ENCODE measurements around the gene ZNF778. TPM values are rescaled to one million over a fixed set of nuclear protein-coding genes. Genes with fewer than 3 reads are reported as not detected.

The ZNF778 gene
- total and polyA plus RNA-seq, 2 of the 8 experiments (the other 6 are each of a cell fraction or from before 2014, with no cell fraction given): 9.5 to 21.9 TPM

DNA sequence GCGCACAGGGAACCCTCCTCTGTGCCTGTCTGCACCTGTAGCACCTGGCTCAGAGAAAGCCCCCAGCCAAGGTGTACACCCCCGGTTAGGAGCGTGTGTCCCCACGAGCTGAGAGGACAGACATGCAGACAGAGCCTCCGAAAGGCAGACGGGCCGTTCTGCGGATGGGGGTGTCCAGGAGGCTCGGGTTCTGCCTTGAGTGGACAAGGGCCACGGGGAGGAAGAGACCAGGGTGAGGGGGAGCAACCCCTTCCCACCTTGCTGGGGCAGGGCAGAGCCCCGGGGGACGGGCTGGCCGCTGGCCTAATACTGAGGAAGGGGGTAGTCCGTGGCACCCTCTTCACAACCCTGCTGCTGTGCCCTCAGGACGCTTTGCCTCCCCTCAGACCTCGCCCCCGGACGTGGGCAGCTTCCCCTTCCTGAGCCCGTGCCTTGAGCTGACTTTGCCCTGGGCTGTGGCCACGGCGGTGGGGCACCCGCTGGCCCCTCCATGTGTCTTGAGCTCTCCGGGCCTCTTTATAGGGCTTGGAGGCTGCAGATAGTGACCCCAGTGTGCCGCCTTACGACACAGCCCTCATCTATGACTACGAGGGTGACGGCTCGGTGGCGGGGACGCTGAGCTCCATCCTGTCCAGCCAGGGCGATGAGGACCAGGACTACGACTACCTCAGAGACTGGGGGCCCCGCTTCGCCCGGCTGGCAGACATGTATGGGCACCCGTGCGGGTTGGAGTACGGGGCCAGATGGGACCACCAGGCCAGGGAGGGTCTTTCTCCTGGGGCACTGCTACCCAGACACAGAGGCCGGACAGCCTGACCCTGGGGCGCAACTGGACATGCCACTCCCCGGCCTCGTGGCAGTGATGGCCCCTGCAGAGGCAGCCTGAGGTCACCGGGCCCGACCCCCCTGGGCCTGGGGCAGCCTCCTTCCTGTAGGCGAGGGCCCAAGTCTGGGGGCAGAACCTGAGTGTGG is 22.9 kb upstream of the ZNF778 start:
- Histone ChIP-seq H2BK15ac (ENCODE audit: low read length) (no peak overlapping the region), H3K4me3 (ENCODE audit: extremely low read depth in 1 of 4, insufficient read depth in 2 of 4, low read depth in 3 of 4, low read length in 4 of 4) (no peak overlapping the region), H3K4me1 (replicated peaks in 1 of 4; ENCODE audit: control insufficient read depth in 3 of 4, insufficient read depth in 4 of 4, low read length in 3 of 4) (no peaks in the 10 kb centered on the region; a peak in 3 of 7 replicates), H2BK12ac (ENCODE audit: low read depth, low read length) (no peak overlapping the region), H2BK20ac (ENCODE audit: low read length) (no peak overlapping the region), H2BK5ac (ENCODE audit: low read depth, low read length) (no peak overlapping the region), H4K5ac (ENCODE audit: insufficient read length, low read depth, low read length) (no peak overlapping the region), H3K27ac (ENCODE audit: low read depth, low read length) (no peak overlapping the region), H2AK5ac (ENCODE audit: low read depth, low read length) (no peak overlapping the region), H2BK120ac (replicated peaks; ENCODE audit: low read depth, low read length) (no peak overlapping the region), H3K23ac (ENCODE audit: insufficient read length) (no peak overlapping the region), H3K23me2 (ENCODE audit: low read depth, low read length) (peaks cover 6% of the 10 kb centered on the region; the same call in 1 of the 2 replicates), H3K14ac (ENCODE audit: insufficient read length) (no peak overlapping the region), H3K79me1 (ENCODE audit: low read depth, low read length) (no peaks in the 10 kb centered on the region), H4K20me1 (replicated peaks in 1 of 2; ENCODE audit: control insufficient read depth in 1 of 2, insufficient read depth in 2 of 2, low read length in 2 of 2) (peaks cover 2 to 6% of the 10 kb centered on the region in 2 experiments), H3K4me2 (ENCODE audit: insufficient read depth in 1 of 2, low read depth in 2 of 2, low read length in 2 of 2) (no peak overlapping the region; a peak in 1 of 4 replicates), H3K36me3 (ENCODE audit: control insufficient read depth in 2 of 4, insufficient read depth in 4 of 4, low read length in 3 of 4) (no peaks in the 10 kb centered on the region), H3K9me3 (ENCODE audit: insufficient read depth in 2 of 2, low read depth in 1 of 2, low read length in 1 of 2) (no peaks in the 10 kb centered on the region; a peak in 1 of 4 replicates), H4K91ac (replicated peaks; ENCODE audit: insufficient read length, low read length) (no peak overlapping the region), H3K9ac (replicated peaks in 1 of 4; ENCODE audit: extremely low read depth in 1 of 4, low read depth in 3 of 4, low read length in 3 of 4) (no peak overlapping the region), H2AFZ (ENCODE audit: low read length) (no peak overlapping the region), H4K8ac (ENCODE audit: extremely low read depth, insufficient read depth, low read length) (no peak overlapping the region; the same call in 1 of the 2 replicates), H3K18ac (ENCODE audit: extremely low read depth, low read length) (no peak overlapping the region), H3K56ac (replicated peaks; ENCODE audit: insufficient read length, low read depth, low read length) (no peak overlapping the region), H3K4ac (replicated peaks; ENCODE audit: insufficient read length, low read depth, low read length) (peak overlapping the region; percentile 21), H3K27me3 (replicated peaks in 1 of 4; ENCODE audit: control insufficient read depth in 3 of 4, extremely low read depth in 1 of 4, insufficient read depth in 3 of 4, low read length in 3 of 4) (peaks cover 0 to 12% (median 8%) of the 10 kb centered on the region in 4 experiments; a peak in 6 of 7 replicates), H3K79me2 (ENCODE audit: control insufficient read depth in 1 of 2, insufficient read depth in 2 of 2, low read length in 2 of 2) (no peaks in the 10 kb centered on the region)
- DNase-seq (ENCODE audit: low read depth in 1 of 2, low spot score in 2 of 2): peak in 1 of 2 experiments; percentile 45
- POLR2A ChIA-PET (ENCODE audit: partially characterized antibody): no interaction called here
- CTCF ChIA-PET (ENCODE audit: partially characterized antibody): interaction anchor here (1.6 to 1.9 kb wide), 2 partner anchors 21 to 27 kb away, joined by 4 to 7 read pairs; no protein-coding TSS in a partner anchor
- no peak for FAIRE-seq
- no peak for TF ChIP-seq YY1 (IDR thresholded peaks at IDR 0.05; ENCODE audit: low read depth, low read length)
- TF ChIP-seq TEAD4 (IDR thresholded peaks at IDR 0.05; ENCODE audit: low read depth, low read length): no peak
- TF ChIP-seq, protein P1, sequence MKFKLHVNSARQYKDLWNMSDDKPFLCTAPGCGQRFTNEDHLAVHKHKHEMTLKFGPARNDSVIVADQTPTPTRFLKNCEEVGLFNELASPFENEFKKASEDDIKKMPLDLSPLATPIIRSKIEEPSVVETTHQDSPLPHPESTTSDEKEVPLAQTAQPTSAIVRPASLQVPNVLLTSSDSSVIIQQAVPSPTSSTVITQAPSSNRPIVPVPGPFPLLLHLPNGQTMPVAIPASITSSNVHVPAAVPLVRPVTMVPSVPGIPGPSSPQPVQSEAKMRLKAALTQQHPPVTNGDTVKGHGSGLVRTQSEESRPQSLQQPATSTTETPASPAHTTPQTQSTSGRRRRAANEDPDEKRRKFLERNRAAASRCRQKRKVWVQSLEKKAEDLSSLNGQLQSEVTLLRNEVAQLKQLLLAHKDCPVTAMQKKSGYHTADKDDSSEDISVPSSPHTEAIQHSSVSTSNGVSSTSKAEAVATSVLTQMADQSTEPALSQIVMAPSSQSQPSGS (IDR thresholded peaks at IDR 0.05; ENCODE audit: low read length): no peak
- TF ChIP-seq, protein P2, sequence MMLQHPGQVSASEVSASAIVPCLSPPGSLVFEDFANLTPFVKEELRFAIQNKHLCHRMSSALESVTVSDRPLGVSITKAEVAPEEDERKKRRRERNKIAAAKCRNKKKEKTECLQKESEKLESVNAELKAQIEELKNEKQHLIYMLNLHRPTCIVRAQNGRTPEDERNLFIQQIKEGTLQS (IDR thresholded peaks at IDR 0.05; ENCODE audit: insufficient read depth, low read depth, low read length): no peak
- no peak for TF ChIP-seq KDM5A (IDR thresholded peaks at IDR 0.05; ENCODE audit: low read length)
- no peak for TF ChIP-seq NRF1 (IDR thresholded peaks at IDR 0.05; ENCODE audit: low read depth, low read length)
- TF ChIP-seq SRF (IDR thresholded peaks at IDR 0.05; ENCODE audit: low read depth, low read length): no peak
- 88% methylated on average over 42 of the region's 45 CpGs; no CpG with 5 or more reads in 1 of the 2 experiments for WGBS, 2 experiments (ENCODE audit: extremely low coverage in 1 of 2, insufficient coverage in 1 of 2, insufficient read length in 1 of 2, insufficient replicate concordance in 2 of 2, low coverage in 1 of 2, low lambda C conversion rate in 2 of 2, missing lambda C conversion rate in 1 of 2)
